ENCODE data around the gene AUTS2.

AUTS2 gene

GRCh38 chr7:70298780-70299471, 700.7 kb downstream of the AUTS2 start:
- Histone ChIP-seq H3K36me3 (ENCODE audit: insufficient read depth, low read length) (no peaks in the 10 kb centered on the region), H3K27me3 (ENCODE audit: insufficient read depth, low read length) (no peaks in the 10 kb centered on the region), H3K9me3 (ENCODE audit: low read length) (no peaks in the 10 kb centered on the region), H2AFZ (ENCODE audit: low read depth, low read length) (no peak overlapping the region), H3K4me1 (ENCODE audit: insufficient read depth, low read length) (no peaks in the 10 kb centered on the region), H3K4me3 (ENCODE audit: low read length) (no peak overlapping the region)

GRCh38 chr7:70299472-70299807, 701.2 kb downstream of the AUTS2 start:
- Histone ChIP-seq H3K4me1 (ENCODE audit: insufficient read depth, low read length) (no peaks in the 10 kb centered on the region), H3K27me3 (ENCODE audit: insufficient read depth, low read length) (no peaks in the 10 kb centered on the region), H3K36me3 (ENCODE audit: insufficient read depth, low read length) (no peaks in the 10 kb centered on the region), H2AFZ (ENCODE audit: low read depth, low read length) (no peak overlapping the region), H3K9me3 (ENCODE audit: low read length) (no peaks in the 10 kb centered on the region), H3K4me3 (ENCODE audit: low read length) (no peak overlapping the region)

GRCh38 chr7:70301673-70302185, 703.5 kb downstream of the AUTS2 start:
- no peaks in the 10 kb centered on the region for H3K9me3 ChIP-seq (ENCODE audit: low read length)

GRCh38 chr7:70303309-70303708, 705.0 kb downstream of the AUTS2 start:
- no peaks in the 10 kb centered on the region for H3K36me3 ChIP-seq (ENCODE audit: insufficient read depth, low read length)
- no peak overlapping the region for H3K4me3 ChIP-seq (ENCODE audit: low read length)
- no peaks in the 10 kb centered on the region for H3K9me3 ChIP-seq (ENCODE audit: low read length)
- H3K27me3 ChIP-seq (ENCODE audit: insufficient read depth, low read length): no peaks in the 10 kb centered on the region
- H3K4me1 ChIP-seq (ENCODE audit: insufficient read depth, low read length): no peaks in the 10 kb centered on the region
- H2AFZ ChIP-seq (ENCODE audit: low read depth, low read length): no peak overlapping the region

More at GRCh38 chr7:70301673-70302185, 703.5 kb downstream of the AUTS2 start:
- Histone ChIP-seq H3K4me3 (ENCODE audit: low read length) (no peak overlapping the region), H3K27me3 (ENCODE audit: insufficient read depth, low read length) (no peaks in the 10 kb centered on the region), H2AFZ (ENCODE audit: low read depth, low read length) (no peak overlapping the region), H3K4me1 (ENCODE audit: insufficient read depth, low read length) (no peaks in the 10 kb centered on the region), H3K36me3 (ENCODE audit: insufficient read depth, low read length) (no peaks in the 10 kb centered on the region)

GRCh38 chr7:70303780-70304179, 705.5 kb downstream of the AUTS2 start:
- Histone ChIP-seq H3K9me3 (ENCODE audit: low read length) (no peaks in the 10 kb centered on the region), H3K4me3 (ENCODE audit: low read length) (no peak overlapping the region), H3K36me3 (ENCODE audit: insufficient read depth, low read length) (no peaks in the 10 kb centered on the region), H3K4me1 (ENCODE audit: insufficient read depth, low read length) (no peaks in the 10 kb centered on the region), H2AFZ (ENCODE audit: low read depth, low read length) (no peak overlapping the region), H3K27me3 (ENCODE audit: insufficient read depth, low read length) (no peaks in the 10 kb centered on the region)

- H3K9me3 ChIP-seq (ENCODE audit: low read length): no peaks in the 10 kb centered on the region
- no peaks in the 10 kb centered on the region for H3K4me1 ChIP-seq (ENCODE audit: insufficient read depth, low read length)
- no peaks in the 10 kb centered on the region for H3K36me3 ChIP-seq (ENCODE audit: insufficient read depth, low read length)
- no peak overlapping the region for H2AFZ ChIP-seq (ENCODE audit: low read depth, low read length)
- H3K4me3 ChIP-seq (ENCODE audit: low read length): no peak overlapping the region
- H3K27me3 ChIP-seq (ENCODE audit: insufficient read depth, low read length): no peaks in the 10 kb centered on the region
Measured at GRCh38 chr7:70306173-70306572, 707.9 kb downstream of the AUTS2 start.

- Histone ChIP-seq H3K4me1 (ENCODE audit: insufficient read depth, low read length) (no peaks in the 10 kb centered on the region), H3K4me3 (ENCODE audit: low read length) (no peak overlapping the region), H2AFZ (ENCODE audit: low read depth, low read length) (no peak overlapping the region), H3K27me3 (ENCODE audit: insufficient read depth, low read length) (no peaks in the 10 kb centered on the region), H3K9me3 (ENCODE audit: low read length) (no peaks in the 10 kb centered on the region), H3K36me3 (ENCODE audit: insufficient read depth, low read length) (no peaks in the 10 kb centered on the region)
Measured at GRCh38 chr7:70307544-70308106, 709.4 kb downstream of the AUTS2 start.

GRCh38 chr7:70312336-70312735, 714.1 kb downstream of the AUTS2 start:
- H3K27me3 ChIP-seq (ENCODE audit: insufficient read depth, low read length): no peaks in the 10 kb centered on the region
- H2AFZ ChIP-seq (ENCODE audit: low read depth, low read length): no peak overlapping the region
- H3K36me3 ChIP-seq (ENCODE audit: insufficient read depth, low read length): no peaks in the 10 kb centered on the region
- H3K9me3 ChIP-seq (ENCODE audit: low read length): no peaks in the 10 kb centered on the region
- H3K4me3 ChIP-seq (ENCODE audit: low read length): no peak overlapping the region
- no peaks in the 10 kb centered on the region for H3K4me1 ChIP-seq (ENCODE audit: insufficient read depth, low read length)

GRCh38 chr7:70313271-70313670, 715.0 kb downstream of the AUTS2 start:
- no peaks in the 10 kb centered on the region for H3K9me3 ChIP-seq (ENCODE audit: low read length)
- H3K27me3 ChIP-seq (ENCODE audit: insufficient read depth, low read length): no peaks in the 10 kb centered on the region
- H3K4me3 ChIP-seq (ENCODE audit: low read length): no peak overlapping the region
- no peaks in the 10 kb centered on the region for H3K4me1 ChIP-seq (ENCODE audit: insufficient read depth, low read length)
- H2AFZ ChIP-seq (ENCODE audit: low read depth, low read length): no peak overlapping the region
- H3K36me3 ChIP-seq (ENCODE audit: insufficient read depth, low read length): no peaks in the 10 kb centered on the region

GRCh38 chr7:70313687-70314086, 715.4 kb downstream of the AUTS2 start:
- no peaks in the 10 kb centered on the region for H3K27me3 ChIP-seq (ENCODE audit: insufficient read depth, low read length)
- no peak overlapping the region for H2AFZ ChIP-seq (ENCODE audit: low read depth, low read length)
- no peaks in the 10 kb centered on the region for H3K4me1 ChIP-seq (ENCODE audit: insufficient read depth, low read length)
- H3K36me3 ChIP-seq (ENCODE audit: insufficient read depth, low read length): no peaks in the 10 kb centered on the region
- no peaks in the 10 kb centered on the region for H3K9me3 ChIP-seq (ENCODE audit: low read length)
- no peak overlapping the region for H3K4me3 ChIP-seq (ENCODE audit: low read length)

GRCh38 chr7:70314221-70314620, 715.9 kb downstream of the AUTS2 start:
- Histone ChIP-seq H3K4me3 (ENCODE audit: low read length) (no peak overlapping the region), H3K36me3 (ENCODE audit: insufficient read depth, low read length) (no peaks in the 10 kb centered on the region)

GRCh38 chr7:70316745-70317144, 718.5 kb downstream of the AUTS2 start:
- H3K4me3 ChIP-seq (ENCODE audit: low read length): no peak overlapping the region
- H2AFZ ChIP-seq (ENCODE audit: low read depth, low read length): no peak overlapping the region
- no peaks in the 10 kb centered on the region for H3K4me1 ChIP-seq (ENCODE audit: insufficient read depth, low read length)
- H3K9me3 ChIP-seq (ENCODE audit: low read length): no peaks in the 10 kb centered on the region
- H3K36me3 ChIP-seq (ENCODE audit: insufficient read depth, low read length): no peaks in the 10 kb centered on the region
- H3K27me3 ChIP-seq (ENCODE audit: insufficient read depth, low read length): no peaks in the 10 kb centered on the region

More at GRCh38 chr7:70314221-70314620, 715.9 kb downstream of the AUTS2 start:
- Histone ChIP-seq H2AFZ (ENCODE audit: low read depth, low read length) (no peak overlapping the region), H3K9me3 (ENCODE audit: low read length) (no peaks in the 10 kb centered on the region), H3K4me1 (ENCODE audit: insufficient read depth, low read length) (no peaks in the 10 kb centered on the region), H3K27me3 (ENCODE audit: insufficient read depth, low read length) (no peaks in the 10 kb centered on the region)

GRCh38 chr7:70317356-70317755, 719.1 kb downstream of the AUTS2 start:
- Histone ChIP-seq H3K9me3 (ENCODE audit: low read length) (no peaks in the 10 kb centered on the region), H3K27me3 (ENCODE audit: insufficient read depth, low read length) (no peaks in the 10 kb centered on the region), H3K4me1 (ENCODE audit: insufficient read depth, low read length) (no peaks in the 10 kb centered on the region), H3K36me3 (ENCODE audit: insufficient read depth, low read length) (no peaks in the 10 kb centered on the region), H3K4me3 (ENCODE audit: low read length) (no peak overlapping the region), H2AFZ (ENCODE audit: low read depth, low read length) (no peak overlapping the region)

GRCh38 chr7:70318511-70318910, 720.2 kb downstream of the AUTS2 start:
- H3K27me3 ChIP-seq (ENCODE audit: insufficient read depth, low read length): no peaks in the 10 kb centered on the region
- no peak overlapping the region for H3K4me3 ChIP-seq (ENCODE audit: low read length)
- no peaks in the 10 kb centered on the region for H3K36me3 ChIP-seq (ENCODE audit: insufficient read depth, low read length)
- no peak overlapping the region for H2AFZ ChIP-seq (ENCODE audit: low read depth, low read length)
- H3K9me3 ChIP-seq (ENCODE audit: low read length): no peaks in the 10 kb centered on the region
- no peaks in the 10 kb centered on the region for H3K4me1 ChIP-seq (ENCODE audit: insufficient read depth, low read length)

All from neuron (in vitro differentiated cells).